K562 (cell line): ENCODE measurements around the gene MON1A. TPM values are rescaled to one million over a fixed set of nuclear protein-coding genes. Genes with fewer than 3 reads are reported as not detected.
A peak's percentile ranks its signal among the peaks of the same experiment; 100 is the strongest.

Experiments
- ARHGAP35 ChIP-seq: fragments of 450-650 bp; IDR thresholded peaks from 2 replicates; pipeline ENCODE4 v1.6.1; 2018; ENCODE audit not compliant: partially characterized antibody
- BDP1 ChIP-seq: IDR thresholded peaks from 3 replicates; pipeline ENCODE4 v1.6.1; 2011; ENCODE audit not compliant: insufficient read length, insufficient read depth
- DACH1 ChIP-seq: fragments of 450-650 bp; IDR thresholded peaks from 2 replicates; pipeline ENCODE4 v1.6.1; 2018; ENCODE audit not compliant: partially characterized antibody
- ERF ChIP-seq: fragments of 450-650 bp; formaldehyde crosslinking; IDR thresholded peaks from 2 replicates; pipeline ENCODE4 v1.4.0; 2020; ENCODE audit warnings: mild to moderate bottlenecking, mixed read lengths
- ETV6 ChIP-seq, 3 experiments: fragments of 150-350 bp in 1 of 3; sonication (generic) in 1 of 3; formaldehyde crosslinking in 1 of 3; IDR thresholded peaks; 2 replicates each; pipeline versions ENCODE4 v1.6.1 to v1.8.0; 2014 to 2022; ENCODE audit warnings: borderline replicate concordance in 2 of 3, low read depth in 2 of 3, antibody characterized with exemption in 1 of 3, low read length in 1 of 3, mild to moderate bottlenecking in 1 of 3, missing genetic modification reagents in 1 of 3
- FOSL1 ChIP-seq: fragments of 200-800 bp; sonication (Bioruptor generic); conservative IDR thresholded peaks from 2 replicates; pipeline ENCODE4 v1.6.1; 2016; ENCODE audit warnings: missing genetic modification characterization, missing compliant biosample characterization
- GTF2E2 ChIP-seq: fragments of 200-800 bp; sonication (Bioruptor generic); IDR thresholded peaks from 2 replicates; pipeline ENCODE4 v1.6.1; 2016; ENCODE audit warnings: missing genetic modification characterization, missing compliant biosample characterization
- HNRNPL ChIP-seq: fragments of 200-400 bp; formaldehyde crosslinking; IDR thresholded peaks from 2 replicates; pipeline ENCODE4 v1.6.1; 2017; ENCODE audit warnings: low read depth, mild to moderate bottlenecking, low read length
- KAT7 ChIP-seq: sonication (generic); formaldehyde crosslinking; IDR thresholded peaks from 2 replicates; pipeline ENCODE4 v1.8.0; 2022; ENCODE audit warnings: missing genetic modification reagents, mild to moderate bottlenecking, borderline replicate concordance
- MAFF ChIP-seq: IDR thresholded peaks from 2 replicates; pipeline ENCODE4 v1.6.1; 2012; ENCODE audit warnings: low read length, improper control_type of control experiment
- MXD1 ChIP-seq: fragments of 250-450 bp; sonication (Bioruptor Pico); IDR thresholded peaks from 2 replicates; pipeline ENCODE4 v1.8.0; 2021; ENCODE audit warnings: borderline replicate concordance, mild to moderate bottlenecking, moderate library complexity; ENCODE audit not compliant: poor library complexity, severe bottlenecking
- POLR2AphosphoS5 ChIP-seq: IDR thresholded peaks from 2 replicates; pipeline ENCODE4 v1.6.1; 2011; ENCODE audit warnings: mild to moderate bottlenecking, low read depth, low read length, moderate library complexity; ENCODE audit not compliant: control insufficient read depth, insufficient read depth
- PRMT5 ChIP-seq: sonication (generic); formaldehyde crosslinking; IDR thresholded peaks from 2 replicates; pipeline ENCODE4 v1.5.0; 2020; ENCODE audit warnings: missing genetic modification reagents
- PYGO2 ChIP-seq: fragments of 450-650 bp; IDR thresholded peaks from 2 replicates; pipeline ENCODE4 v1.6.1; 2016; ENCODE audit warnings: mild to moderate bottlenecking, missing genetic modification characterization, moderate library complexity, missing compliant biosample characterization
- RCOR1 ChIP-seq, 2 experiments: IDR thresholded peaks; 2 replicates each; pipeline ENCODE4 v1.6.1; 2012; ENCODE audit warnings: low read depth in 2 of 2, low read length in 2 of 2, borderline replicate concordance in 1 of 2, improper control_type of control experiment in 1 of 2
- SAP30 ChIP-seq: fragments of 200-600 bp; sonication (generic); IDR thresholded peaks from 2 replicates; pipeline ENCODE4 v1.6.1; 2012; ENCODE audit warnings: borderline replicate concordance, low read depth, mild to moderate bottlenecking, moderate library complexity, low read length, control low read depth, inconsistent platforms; ENCODE audit not compliant: insufficient read depth, poor library complexity, severe bottlenecking
- SMAD4 ChIP-seq: fragments of 250-450 bp; sonication (Bioruptor Pico); conservative IDR thresholded peaks from 2 replicates; pipeline ENCODE4 v1.8.0; 2021; ENCODE audit warnings: inconsistent platforms, mild to moderate bottlenecking, moderate library complexity
- ZBTB2 ChIP-seq: fragments of 450-650 bp; IDR thresholded peaks from 2 replicates; pipeline ENCODE4 v1.6.1; 2016; ENCODE audit warnings: antibody characterized with exemption
- ZNF175 ChIP-seq: fragments of 200-800 bp; sonication (Bioruptor generic); IDR thresholded peaks from 2 replicates; pipeline ENCODE4 v1.6.1; 2016; ENCODE audit warnings: low read depth, mild to moderate bottlenecking, missing genetic modification characterization, missing compliant biosample characterization
- ZNF592 ChIP-seq: fragments of 450-650 bp; IDR thresholded peaks from 2 replicates; pipeline ENCODE4 v1.6.1; 2017; ENCODE audit warnings: antibody characterized with exemption, mild to moderate bottlenecking
- polyA plus RNA-seq, 8 experiments: library from polyadenylated mRNA; depleted of rRNA in 4 of 8; stranded (reverse) in 5 of 8; unstranded in 3 of 8; fragments of >200 nt; fragmentation: Nextera tagmentation in 2 of 8; fragmentation: Illumina TruSeq in 1 of 8; extraction: Ambion mirVana in 2 of 8; extraction: Trizol in 1 of 8; gene quantifications; 2 replicates each; pipeline versions ENCODE4 v1.2.1 to v1.2.3, GENCODE V29; 2011 to 2014; ENCODE audit warnings: inconsistent platforms in 1 of 8, missing spikeins in 1 of 8
- total RNA-seq, 7 experiments: library from RNA; depleted of rRNA in 6 of 7; stranded (reverse); fragments of >200 nt in 6 of 7; fragmentation: Illumina TruSeq in 2 of 7; extraction: Trizol in 2 of 7; gene quantifications; 2 replicates each; pipeline versions ENCODE4 v1.2.1 to v1.2.3, GENCODE V29; 2011 to 2021; ENCODE audit warnings: low replicate concordance in 1 of 7

Gene MON1A
- total and polyA plus RNA-seq, 9 of the 15 experiments (the other 6 are each of a cell fraction or from before 2014, with no cell fraction given): 1.1 to 13.8 (median 6.8) TPM

- TF ChIP-seq ZNF592: peak; percentile 76; the same call in 1 of the 2 replicates
- TF ChIP-seq ARHGAP35: no peak
- no peak for TF ChIP-seq BDP1
- no peak for TF ChIP-seq PRMT5
- TF ChIP-seq SAP30: peak; percentile 92
- TF ChIP-seq MAFF: no peak
- TF ChIP-seq ERF (CRISPR knock-in tag): peak; percentile 59; the same call in 1 of the 2 replicates
- no peak for TF ChIP-seq FOSL1 (tag)
- peak; percentile 51; the same call in 1 of the 2 replicates for TF ChIP-seq GTF2E2 (tag)
- peak; percentile 76 for TF ChIP-seq DACH1
- TF ChIP-seq HNRNPL: 0 out of 2 replicates have a peak, but pooled peaks have one; percentile 32
- TF ChIP-seq MXD1 (CRISPR knock-in tag): no peak
- no peak for TF ChIP-seq PYGO2 (tag)
- TF ChIP-seq POLR2AphosphoS5: peak; percentile 74; the same call in 1 of the 2 replicates
- peak; percentile 45; the same call in 1 of the 2 replicates for TF ChIP-seq ZBTB2
- TF ChIP-seq RCOR1 (IDR thresholded peaks at IDR 0.05; ENCODE audit: borderline replicate concordance in 1 of 2, low read depth in 2 of 2, low read length in 2 of 2): peak in 1 of 2 experiments; percentile 6; a peak in 1 of 4 replicates
- TF ChIP-seq KAT7: peak; percentile 68; the same call in 1 of the 2 replicates
- peak; percentile 53; the same call in 1 of the 2 replicates for TF ChIP-seq SMAD4 (CRISPR knock-in tag)
- TF ChIP-seq ETV6 (IDR thresholded peaks at IDR 0.05; ENCODE audit: borderline replicate concordance in 1 of 2, low read depth in 2 of 2, low read length in 1 of 2): no peak
- TF ChIP-seq ETV6 (CRISPR knock-in tag; IDR thresholded peaks at IDR 0.05; ENCODE audit: borderline replicate concordance): no peak
- TF ChIP-seq ZNF175 (CRISPR knock-in tag): peak; percentile 54; the same call in 1 of the 2 replicates
These were observed 10.5 kb upstream of the MON1A start, which contains the start of gene RBM6 (continued) for GRCh38 chr3:49939858-49940666.
